Gastroesophageal sphincter (tissue), 3 donors: ENCODE measurements around the gene OR11A1.

Source experiments
- EP300 ChIP-seq: sonication (generic); formaldehyde crosslinking; IDR thresholded peaks from one replicate; pipeline ENCODE4 v1.6.1; 2017; ENCODE audit warnings: antibody characterized with exemption, mild to moderate bottlenecking
- POLR2A ChIP-seq, 2 donors: fragments of 450-650 bp; IDR thresholded peaks; one replicate each; pipeline ENCODE4 v1.6.1; 2017; ENCODE audit warnings: antibody characterized with exemption in 2 of 2, mild to moderate bottlenecking in 2 of 2, moderate library complexity in 1 of 2
- POLR2AphosphoS5 ChIP-seq: sonication (generic); formaldehyde crosslinking; IDR thresholded peaks from one replicate; pipeline ENCODE4 v1.6.1; 2017; ENCODE audit warnings: antibody characterized with exemption
- TF ChIP-seq, protein P1 (sequence below), 4 experiments: fragments of 200-600 bp in 2 of 4; fragments of 450-650 bp in 2 of 4; sonication (generic) in 1 of 4; IDR thresholded peaks; one replicate each; pipeline ENCODE4 v1.5.1; 2017 to 2019; ENCODE audit warnings: antibody characterized with exemption in 4 of 4, mild to moderate bottlenecking in 2 of 4, moderate library complexity in 2 of 4

DNA sequence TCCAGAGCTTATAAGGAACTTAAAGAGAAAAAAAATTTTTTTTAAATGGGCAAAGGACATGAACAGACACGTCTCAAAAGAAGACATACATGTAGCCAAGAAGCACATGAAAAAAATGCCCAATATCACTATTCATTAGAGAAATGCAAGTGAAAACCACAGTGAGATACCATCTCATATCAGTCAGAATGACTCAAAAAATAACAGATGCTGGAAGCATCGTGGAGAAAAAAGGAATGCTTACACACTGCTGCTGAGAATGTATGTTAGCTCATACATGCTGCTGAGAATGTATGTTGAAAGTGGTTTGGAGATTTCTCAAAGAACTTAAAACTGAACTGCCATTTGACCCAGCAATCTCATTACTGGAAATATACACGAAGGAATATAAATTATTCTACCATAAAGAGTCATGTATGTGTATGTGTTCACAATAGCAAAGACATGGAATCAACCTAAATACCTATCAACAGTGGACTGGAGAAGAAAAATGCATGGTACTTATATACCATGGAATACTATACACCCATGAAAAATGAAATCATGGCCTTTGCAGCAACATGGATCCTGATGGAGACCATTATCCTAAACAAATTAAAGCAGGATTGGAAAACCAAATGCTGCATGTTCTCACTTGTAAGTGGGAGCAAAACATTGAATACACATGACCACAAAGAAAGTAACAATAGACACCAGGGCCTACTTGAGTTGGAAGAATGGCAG is 5.2 kb downstream of the OR11A1 start:
- TF ChIP-seq POLR2AphosphoS5 = no peak
- no peak for TF ChIP-seq EP300
- TF ChIP-seq, protein P1, sequence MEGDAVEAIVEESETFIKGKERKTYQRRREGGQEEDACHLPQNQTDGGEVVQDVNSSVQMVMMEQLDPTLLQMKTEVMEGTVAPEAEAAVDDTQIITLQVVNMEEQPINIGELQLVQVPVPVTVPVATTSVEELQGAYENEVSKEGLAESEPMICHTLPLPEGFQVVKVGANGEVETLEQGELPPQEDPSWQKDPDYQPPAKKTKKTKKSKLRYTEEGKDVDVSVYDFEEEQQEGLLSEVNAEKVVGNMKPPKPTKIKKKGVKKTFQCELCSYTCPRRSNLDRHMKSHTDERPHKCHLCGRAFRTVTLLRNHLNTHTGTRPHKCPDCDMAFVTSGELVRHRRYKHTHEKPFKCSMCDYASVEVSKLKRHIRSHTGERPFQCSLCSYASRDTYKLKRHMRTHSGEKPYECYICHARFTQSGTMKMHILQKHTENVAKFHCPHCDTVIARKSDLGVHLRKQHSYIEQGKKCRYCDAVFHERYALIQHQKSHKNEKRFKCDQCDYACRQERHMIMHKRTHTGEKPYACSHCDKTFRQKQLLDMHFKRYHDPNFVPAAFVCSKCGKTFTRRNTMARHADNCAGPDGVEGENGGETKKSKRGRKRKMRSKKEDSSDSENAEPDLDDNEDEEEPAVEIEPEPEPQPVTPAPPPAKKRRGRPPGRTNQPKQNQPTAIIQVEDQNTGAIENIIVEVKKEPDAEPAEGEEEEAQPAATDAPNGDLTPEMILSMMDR (IDR thresholded peaks at IDR 0.05) = no peak
- TF ChIP-seq POLR2A (IDR thresholded peaks at IDR 0.05) = no peak
